Hindlimb muscle (tissue), 1 donor: ENCODE measurements around the gene SLC15A4. TPM values are rescaled to one million over a fixed set of nuclear protein-coding genes. Genes with fewer than 3 reads are reported as not detected.
"Not testable (repeated sequence)": the region's sequence is repeated elsewhere in the genome, so short reads cannot be mapped to it uniquely, and the experiment has no call there.

ENCODE experiments used
- DNase-seq: peaks from one replicate; pipeline ENCODE4 v3.0.0-alpha.2; 2013
- polyA plus RNA-seq: library from polyadenylated mRNA; unstranded; fragments of 120-200 nt; gene quantifications from one replicate; pipeline ENCODE4 v1.2.1, GENCODE V29; 2013; ENCODE audit not compliant: insufficient read length

SLC15A4 gene
- 24.5 TPM for polyA plus RNA-seq

GRCh38 chr12:128823916-128824839, at the start of gene SLC15A4:
Gene SLC15A4 (minus strand): TSS chr12:128823958. CDS start chr12:128823943, 15 bp downstream.
- DNase-seq, result peak; percentile 93

- DNase-seq, result no peak
Measured at GRCh38 chr12:128872303-128872702, 48.5 kb upstream of the SLC15A4 start.

DNA sequence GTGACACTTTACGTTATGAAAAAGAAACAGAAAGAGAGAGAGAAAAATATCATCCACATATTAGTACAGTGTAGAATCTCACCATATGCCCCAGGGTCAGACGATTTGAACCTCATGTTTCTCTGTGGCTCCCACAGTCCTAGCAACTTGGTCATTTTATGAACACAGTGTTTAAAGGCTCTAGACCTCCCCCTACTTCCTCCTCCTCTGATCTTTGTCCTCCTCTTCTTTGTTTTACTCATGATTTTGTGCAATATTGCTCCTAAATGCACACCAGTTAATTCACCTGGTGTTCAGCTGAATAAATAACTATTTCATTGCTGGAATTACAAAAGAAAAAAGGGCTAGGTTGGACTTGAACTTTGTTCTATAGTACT, 47.7 kb upstream of the SLC15A4 start:
- no peak for DNase-seq

- no peak for DNase-seq
Measured at GRCh38 chr12:128867466-128867865, 43.7 kb upstream of the SLC15A4 start.

DNA sequence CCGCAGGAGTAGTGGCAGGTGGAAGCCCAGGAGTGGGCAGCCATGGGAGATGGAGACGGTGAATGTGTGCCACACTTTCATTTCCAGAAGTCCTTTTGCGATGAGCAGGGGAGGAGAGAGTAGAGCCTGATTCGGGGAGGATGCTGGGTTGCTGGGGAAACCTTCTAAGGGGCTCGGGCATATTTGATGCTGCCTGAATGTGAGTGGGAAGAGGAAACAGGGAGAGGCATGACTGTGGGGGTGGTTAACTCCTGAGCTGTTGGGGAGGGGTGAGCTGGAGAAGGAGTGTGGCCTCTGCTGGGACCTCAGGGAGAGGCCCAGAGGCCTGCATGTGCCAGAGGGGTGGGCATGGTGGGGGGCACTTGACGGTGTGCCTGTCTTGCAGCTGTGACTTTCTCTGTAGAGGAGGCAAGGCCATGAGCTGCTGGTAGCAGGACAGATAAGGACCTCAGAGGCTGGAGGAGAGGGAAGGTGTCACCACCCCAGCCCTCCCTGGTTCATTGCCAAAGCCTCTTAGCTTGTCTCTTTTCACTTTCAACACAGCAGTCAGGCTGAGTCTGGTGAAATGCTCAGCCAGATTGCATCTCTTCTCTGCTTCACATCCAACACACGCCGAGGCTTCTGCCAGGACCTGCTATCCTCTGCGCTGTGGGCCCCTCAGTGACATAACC, 40.9 kb upstream of the SLC15A4 start:
- no peak for DNase-seq

DNA sequence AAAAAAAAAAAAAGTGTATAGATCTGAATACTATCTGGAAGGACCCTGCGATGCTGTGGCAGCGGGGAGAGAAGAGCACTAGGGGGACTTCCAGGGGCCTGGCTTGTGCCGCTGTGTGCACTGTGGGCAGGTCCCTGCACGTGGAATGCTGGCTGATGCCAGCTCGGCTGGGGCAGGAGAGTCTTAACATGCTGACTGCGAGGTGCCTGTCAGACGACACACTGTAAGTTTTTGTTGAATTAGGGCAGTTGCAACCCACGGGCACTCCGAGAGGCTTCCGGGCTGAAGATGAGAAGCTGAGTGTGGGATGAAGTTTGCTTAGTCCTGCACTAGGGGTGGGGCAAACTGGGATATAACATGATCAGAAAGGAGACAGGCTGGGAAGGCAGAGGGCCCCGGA, 40.2 kb upstream of the SLC15A4 start:
- no peak for DNase-seq

GRCh38 chr12:128861226-128862016, 37.7 kb upstream of the SLC15A4 start:
- no peak for DNase-seq

DNA sequence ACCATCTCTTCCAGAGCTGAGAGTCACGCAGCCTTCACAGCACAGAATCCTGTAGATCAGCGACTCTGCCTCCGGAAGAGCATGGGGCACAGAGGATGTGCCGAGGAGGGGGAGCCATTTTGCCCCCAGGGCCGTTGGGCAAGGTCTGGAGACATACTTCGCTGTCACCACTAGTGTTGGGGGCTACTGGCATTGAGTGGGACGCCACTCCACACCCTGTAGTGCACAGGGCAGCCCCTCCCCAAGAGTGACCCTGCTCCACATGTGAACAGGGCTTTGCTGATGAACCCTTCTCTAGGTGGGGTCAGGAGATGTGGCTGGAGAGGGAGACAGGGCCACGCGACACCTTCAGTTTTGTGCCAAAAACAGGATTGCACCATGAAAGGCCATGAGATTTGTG, 35.6 kb upstream of the SLC15A4 start:
- no peak for DNase-seq

DNA sequence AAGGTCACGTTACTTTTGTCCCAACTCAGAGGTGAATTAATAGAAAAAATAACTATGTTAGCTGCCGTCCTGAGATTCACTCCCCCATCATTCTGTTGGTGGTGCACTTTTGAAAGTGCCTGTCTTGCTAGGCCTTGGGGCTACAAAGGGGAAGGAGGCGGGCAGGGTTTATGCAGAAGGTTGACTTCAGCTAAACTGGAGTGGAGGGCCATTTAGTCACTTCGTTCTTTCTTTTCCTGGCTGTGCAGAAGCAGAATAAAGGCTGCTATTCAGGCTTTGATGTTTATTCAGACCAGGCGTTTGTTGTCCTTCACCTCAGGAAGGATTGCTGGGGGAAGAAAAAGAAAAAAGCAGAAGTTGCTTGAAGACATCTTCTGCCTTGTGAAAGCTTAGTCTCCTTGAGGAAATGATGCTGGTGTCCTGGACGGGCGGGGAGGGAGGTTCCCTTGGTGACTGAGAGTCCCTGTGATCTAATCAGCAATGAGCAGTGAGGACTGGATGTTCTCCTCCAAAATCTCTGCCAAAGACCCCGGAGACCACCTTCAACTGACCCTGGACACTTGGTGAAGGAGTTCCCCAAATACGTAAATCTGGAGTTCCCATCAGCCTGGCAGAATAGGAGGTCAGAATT, 33.5 kb upstream of the SLC15A4 start:
- no peak for DNase-seq

DNA sequence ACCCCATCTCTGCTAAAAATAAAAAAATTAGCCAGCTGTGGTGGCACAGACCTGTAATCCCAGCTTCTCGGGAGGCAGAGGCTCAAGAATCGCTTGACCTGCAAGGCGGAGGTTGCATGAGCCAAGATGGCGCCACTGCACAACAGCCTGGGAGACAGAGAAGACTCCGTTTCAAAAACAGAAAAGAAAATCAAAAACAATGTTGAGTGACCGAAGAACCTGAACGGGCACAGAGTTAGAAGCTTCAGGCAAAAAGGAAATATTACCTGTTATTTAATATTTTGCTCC, 33.0 kb upstream of the SLC15A4 start:
- DNase-seq, result no peak

DNA sequence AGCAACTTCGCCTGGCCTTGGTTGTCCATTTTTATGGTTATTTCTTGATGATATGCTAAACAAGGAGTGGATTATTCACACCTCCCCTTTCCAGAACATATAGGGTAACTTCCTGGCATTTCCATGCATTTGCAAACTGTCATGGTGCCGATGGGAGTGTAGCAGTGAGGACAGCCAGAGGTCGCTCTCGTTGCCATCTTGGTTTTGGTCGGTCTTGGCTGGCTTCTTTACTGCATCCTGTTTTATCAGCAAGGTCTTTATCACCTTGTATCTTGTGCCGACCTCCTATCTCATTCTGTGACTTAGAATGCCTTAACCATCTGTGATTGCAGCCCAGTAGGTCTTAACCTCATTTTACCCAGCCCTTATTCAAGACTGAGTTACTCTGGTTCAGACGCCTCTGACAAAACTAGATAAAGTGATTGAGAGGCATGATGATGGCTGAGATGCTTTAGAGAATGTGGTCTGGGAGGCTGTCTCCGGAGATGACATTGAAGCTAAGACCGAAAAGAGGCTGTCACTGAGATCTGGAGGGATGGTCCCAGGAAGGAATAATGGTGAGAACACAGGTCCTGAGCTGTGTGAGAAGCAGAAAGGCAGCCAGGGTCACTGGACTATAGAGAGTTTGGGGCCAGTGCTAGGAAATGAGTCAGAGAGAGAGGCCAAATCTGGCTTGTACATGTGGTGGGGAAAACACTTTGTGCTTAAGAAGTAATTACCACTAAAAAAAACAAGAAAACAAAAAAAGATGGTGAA, 32.5 kb upstream of the SLC15A4 start:
- no peak for DNase-seq

DNA sequence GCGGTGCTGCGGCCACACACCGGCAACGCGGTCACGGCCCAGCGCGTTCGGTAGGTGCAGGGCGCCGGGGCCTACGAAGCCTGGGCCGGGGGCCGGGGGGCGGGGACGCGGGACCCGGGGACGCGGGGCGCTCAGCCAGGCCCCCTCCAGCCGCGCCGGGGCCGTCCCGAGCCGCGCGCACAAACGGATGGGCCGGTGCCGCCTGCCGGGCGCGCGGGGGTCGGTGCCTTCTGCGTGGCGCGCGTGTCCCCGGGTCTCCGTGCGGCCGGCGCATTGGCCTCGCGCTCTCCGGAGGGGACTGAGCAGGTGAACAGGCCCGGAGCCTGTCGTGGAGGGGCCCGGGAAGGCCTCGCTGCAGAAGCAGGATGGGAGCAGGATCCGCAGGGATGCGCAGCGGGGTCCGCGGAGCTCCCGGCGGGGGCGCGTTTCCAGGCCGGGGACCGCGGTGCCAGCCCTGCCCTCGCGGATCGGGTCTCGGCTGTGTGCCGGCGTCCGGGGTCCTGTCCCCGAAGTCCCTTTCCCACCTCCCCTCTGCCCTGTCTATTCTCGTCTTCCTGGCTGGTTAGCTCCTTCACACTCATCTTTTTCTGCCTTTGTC, 29.9 kb upstream of the SLC15A4 start:
- DNase-seq, result no peak

GRCh38 chr12:128852885-128853599, 29.3 kb upstream of the SLC15A4 start, which contains the start of gene GLT1D1:
Gene GLT1D1 (plus strand): TSS chr12:128853478. CDS start chr12:128853582, 104 bp downstream.
- no peak for DNase-seq

- no peak for DNase-seq
Measured at GRCh38 chr12:128852026-128852698, 28.4 kb upstream of the SLC15A4 start.

GRCh38 chr12:128851429-128851828, 27.7 kb upstream of the SLC15A4 start:
- DNase-seq, result not testable (repeated sequence)

- DNase-seq, result no peak
Measured at GRCh38 chr12:128850400-128850799, 26.6 kb upstream of the SLC15A4 start.

GRCh38 chr12:128849806-128850205, 26.0 kb upstream of the SLC15A4 start:
- DNase-seq, result not testable (repeated sequence)

- DNase-seq, result no peak
Measured at GRCh38 chr12:128848371-128848770, 24.6 kb upstream of the SLC15A4 start.

DNA sequence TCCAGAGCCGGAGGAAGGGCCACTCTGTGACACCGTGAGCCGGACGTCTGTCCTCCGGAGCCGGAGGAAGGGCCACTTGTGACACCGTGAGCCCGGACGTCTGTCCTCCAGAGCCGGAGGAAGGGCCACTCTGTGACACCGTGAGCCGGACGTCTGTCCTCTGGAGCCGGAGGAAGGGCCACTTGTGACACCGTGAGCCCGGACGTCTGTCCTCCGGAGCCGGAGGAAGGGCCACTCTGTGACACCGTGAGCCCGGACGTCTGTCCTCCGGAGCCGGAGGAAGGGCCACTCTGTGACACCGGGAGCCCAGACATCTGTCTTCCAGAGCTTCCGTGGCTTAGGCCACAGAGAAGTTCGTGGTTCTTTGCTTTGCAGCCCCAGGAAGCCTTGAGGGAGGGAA, 22.9 kb upstream of the SLC15A4 start:
- not testable (repeated sequence) for DNase-seq

- no peak for DNase-seq
Measured at GRCh38 chr12:128844031-128844635, 20.4 kb upstream of the SLC15A4 start.
